ENCODE data around the gene ABCB1.

ABCB1 gene

DNA sequence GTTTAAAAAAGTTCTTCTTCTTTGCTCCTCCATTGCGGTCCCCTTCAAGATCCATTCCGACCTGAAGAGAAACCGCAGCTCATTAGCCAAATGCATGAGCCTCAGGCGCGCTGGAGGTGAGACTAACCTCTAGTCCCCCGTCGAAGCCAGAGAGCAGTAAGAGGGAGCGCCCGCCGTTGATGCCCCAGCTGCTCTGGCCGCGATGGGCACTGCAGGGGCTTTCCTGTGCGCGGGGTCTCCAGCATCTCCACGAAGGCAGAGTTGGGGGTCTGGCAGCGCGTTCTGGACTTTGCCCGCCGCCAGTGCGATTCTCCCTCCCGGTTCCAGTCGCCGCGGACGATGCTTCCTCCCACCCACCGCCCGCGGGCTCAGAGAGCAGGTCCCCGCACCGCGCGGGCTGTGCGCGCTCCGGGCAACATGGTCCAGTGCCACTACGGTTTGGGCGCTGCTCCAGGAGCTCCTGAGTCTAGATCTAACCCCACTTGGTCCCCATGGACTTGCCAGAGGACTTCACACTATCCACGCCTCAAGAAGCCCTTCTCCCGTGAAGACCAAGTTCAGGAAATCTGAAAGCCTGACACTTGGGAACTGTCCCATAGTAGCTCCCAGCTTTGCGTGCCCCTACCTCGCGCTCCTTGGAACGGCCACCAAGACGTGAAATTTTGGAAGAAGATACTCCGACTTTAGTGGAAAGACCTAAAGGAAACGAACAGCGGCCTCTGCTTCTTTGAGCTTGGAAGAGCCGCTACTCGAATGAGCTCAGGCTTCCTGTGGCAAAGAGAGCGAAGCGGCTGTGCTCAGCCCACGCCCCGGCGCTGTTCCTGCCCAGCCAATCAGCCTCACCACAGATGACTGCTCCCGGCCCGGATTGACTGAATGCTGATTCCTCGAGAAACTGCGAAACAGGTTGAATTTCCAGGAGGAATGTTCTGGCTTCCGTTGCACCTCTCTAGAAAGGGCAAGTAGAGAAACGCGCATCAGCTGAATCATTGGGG is at the start of gene ABCB1:
ABCB1 (minus strand) TSS at position 755 of the 995 bp plus-strand sequence; CDS start at position 55, 700 bp downstream.
- DNase-seq: peak; percentile 78

DNA sequence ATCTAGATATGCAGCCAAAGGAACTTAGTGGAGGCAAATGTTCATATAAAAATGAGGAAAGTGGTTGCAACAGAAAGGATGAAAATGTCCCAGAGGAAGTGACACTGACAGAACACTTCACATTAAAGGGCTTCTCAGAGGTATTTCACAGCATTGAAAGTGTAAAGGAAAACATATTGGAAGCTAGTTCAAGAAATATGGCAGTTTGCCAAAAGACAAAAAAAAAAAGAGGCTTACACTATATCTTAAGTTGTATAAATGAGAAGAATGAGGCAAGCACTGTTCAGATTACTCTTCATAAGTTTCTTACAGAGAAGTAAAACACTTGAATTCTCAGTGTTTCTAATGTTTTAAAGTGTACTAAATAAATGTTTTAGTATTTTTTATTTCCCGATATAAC is 47.6 kb upstream of the ABCB1 start:
- DNase-seq: no peak

DNA sequence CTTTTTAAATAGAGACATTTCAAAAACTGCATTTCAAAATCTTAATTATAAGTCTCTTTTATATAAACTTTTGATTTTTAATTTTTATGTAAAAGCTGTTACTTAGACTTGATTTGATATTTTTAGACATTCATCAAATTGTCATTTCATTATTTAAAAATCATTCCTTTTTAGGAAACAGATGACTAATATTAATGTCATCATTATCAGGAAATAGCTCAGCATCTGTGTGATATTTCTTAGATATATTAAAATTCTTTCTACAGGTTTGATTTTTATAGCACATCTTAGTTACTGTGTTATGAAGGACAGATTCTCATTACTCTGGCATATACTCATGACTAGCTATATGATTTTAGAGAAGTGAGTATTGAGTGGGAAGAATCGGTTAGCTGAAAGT is 44.8 kb upstream of the ABCB1 start:
- no peak for DNase-seq

DNA sequence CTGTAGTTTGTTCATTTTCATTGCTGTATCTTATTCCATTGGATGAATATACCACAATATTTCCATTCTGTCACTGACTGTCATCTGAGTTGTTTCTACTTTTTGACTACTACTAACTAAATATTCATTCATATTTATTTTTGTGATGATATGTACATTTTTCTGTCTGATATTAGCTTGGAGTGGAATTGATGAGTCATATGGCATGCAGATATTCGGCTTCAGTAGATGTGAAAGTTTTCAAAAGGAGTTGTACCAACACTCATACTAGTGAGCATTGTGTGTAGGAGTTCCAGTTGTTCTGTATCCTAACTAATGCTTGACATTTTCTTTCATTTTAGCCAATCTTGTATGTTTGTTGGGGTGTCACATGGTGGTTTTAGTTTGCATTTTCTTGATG is 35.2 kb upstream of the ABCB1 start:
- no peak for DNase-seq

DNA sequence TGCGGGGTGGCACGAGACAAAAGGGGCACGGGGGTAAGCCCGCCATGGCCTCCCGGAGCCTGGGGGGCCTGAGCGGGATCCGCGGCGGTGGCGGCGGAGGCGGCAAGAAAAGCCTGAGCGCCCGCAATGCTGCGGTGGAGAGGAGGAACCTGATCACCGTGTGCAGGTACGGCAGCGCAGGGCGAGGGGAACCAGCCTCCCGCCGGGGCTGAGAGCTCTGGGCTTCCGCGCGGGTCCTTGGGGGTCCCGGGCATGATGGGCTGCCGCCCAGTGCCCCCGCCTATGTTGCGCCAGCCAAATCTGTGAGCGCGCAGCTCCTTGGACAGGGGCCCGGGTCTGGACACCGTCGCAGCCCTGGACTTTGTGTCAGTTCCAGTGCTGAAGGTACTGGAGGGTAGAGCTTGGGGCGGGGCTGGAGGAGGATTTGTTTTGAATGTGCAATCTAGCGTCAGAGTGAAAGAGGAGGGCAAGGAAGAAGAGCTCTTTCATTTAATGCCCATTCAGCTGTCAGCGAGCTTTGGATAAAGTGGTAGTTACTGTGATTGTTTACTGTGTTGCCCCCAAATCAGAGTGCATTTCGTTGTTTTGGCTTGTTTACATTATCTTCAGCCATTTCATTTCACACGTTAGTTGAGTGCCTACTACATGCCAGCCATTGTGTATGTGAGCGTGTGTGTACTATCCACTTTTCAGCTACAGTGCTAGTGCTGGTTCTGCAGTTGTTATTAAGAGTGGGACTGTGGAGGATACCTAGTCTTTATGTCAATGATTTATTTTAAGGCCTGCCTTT is 28.3 kb upstream of the ABCB1 start:
- DNase-seq: peak; percentile 21

DNA sequence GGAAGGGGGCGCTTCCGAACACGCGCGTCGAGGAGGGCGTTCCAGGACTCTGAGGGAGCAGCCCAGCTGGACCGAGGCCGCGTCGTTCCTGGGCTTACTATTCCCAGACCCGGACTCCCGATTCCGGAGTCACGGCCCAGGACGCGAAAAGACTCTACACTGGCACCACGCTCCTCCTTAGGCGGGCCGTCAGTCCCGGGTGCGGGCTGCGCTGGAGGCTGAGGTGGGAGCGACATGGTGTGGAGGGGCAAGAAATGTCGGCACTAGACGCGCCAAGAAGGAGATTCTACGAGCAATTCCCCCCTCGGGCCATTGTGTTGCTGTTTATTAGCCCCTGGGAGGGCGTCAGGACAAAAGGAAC is 26.9 kb upstream of the ABCB1 start:
- DNase-seq: no peak

DNA sequence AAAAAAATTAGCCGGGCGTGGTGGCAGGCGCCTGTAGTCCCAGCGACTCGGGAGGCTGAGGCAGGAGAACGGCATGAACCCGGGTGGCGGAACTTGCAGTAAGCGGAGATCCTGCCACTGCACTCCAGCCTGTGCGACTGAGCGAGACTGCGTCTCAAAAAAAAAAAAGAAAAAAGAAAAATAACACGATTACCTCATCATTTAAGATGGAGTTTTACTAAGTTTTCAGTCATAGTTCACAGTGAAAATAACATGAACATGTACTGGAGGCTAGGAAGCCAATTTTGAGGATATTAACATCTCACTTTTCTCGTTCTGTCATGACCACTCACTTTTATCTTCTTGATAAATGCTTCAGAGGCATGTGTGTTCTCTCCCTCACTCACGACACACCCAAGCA is 24.4 kb upstream of the ABCB1 start:
- no peak for DNase-seq

DNA sequence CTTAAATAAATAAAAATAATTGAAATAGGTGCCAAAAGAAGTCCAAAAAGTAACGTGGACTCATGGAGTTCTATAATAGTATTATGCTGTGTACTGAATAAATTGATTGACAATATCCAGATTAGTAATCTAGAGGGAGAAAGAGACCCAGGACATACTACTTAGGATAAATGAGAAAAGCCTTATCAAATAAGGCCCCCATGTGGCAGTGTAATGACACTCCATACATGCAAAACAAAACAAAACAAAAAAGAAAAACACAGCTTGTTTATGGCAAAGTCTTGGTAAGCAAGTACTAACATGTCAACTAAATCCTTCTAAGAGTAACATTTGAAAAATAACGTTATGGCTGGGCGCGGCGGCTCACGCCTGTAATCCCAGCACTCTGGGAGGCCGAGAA is 23.9 kb upstream of the ABCB1 start:
- no peak for DNase-seq

DNA sequence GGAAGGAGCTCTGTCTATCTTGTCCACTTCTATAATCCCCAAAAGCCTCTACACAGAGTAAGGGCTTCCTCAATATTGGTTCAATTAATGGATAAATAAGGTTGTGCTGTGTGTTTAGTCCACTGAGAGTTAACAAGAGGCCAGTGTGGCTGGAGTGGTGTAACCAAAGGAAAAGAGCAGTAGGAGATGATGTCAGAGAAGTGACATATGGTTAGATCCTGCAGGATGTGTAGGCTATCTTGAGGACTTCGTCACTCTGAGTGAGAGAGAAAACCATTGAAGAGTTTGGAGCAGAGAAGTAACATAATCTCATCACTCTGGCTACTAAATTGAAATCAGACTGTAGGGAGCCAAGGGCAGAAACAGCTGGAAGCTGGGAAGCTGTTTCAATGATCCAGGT is 14.5 kb upstream of the ABCB1 start:
- no peak for DNase-seq

DNA sequence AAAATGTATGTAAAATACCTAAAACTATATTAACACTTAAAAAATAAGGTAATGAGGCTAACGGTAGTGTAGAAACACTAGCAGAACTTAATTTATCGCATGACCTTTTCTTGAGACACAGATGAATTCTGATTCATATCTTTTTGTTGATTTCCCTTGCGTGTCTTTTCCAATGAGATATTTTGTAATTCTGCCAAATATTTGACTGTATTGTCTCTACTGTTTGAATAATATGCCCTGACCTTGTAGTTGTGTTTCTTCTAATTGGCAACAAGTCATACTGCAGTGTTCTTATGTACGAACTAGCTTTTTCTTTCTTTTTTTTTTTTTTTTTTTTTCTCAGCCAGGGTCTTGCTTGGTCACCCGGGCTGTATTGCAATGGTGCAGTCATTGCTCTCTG is 9.2 kb upstream of the ABCB1 start:
- DNase-seq: no peak

DNA sequence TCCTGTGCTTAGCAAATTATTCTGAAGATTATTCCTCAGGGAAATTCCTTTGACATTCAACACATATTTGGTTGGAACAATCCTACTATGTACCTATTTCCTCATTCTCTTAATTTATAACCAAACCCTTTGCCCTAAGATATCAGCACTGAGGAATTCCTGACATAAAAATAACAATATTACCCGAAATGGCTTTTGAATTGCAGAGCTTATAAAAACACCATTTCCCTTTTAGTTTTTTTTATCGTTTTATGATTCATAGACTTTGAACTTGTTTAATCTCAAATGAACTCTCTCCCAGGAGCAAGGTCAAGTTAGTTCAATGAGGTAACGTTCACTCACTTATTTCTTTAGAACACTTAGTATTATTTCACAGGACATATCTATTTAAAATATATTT is 7.7 kb upstream of the ABCB1 start:
- DNase-seq: no peak

DNA sequence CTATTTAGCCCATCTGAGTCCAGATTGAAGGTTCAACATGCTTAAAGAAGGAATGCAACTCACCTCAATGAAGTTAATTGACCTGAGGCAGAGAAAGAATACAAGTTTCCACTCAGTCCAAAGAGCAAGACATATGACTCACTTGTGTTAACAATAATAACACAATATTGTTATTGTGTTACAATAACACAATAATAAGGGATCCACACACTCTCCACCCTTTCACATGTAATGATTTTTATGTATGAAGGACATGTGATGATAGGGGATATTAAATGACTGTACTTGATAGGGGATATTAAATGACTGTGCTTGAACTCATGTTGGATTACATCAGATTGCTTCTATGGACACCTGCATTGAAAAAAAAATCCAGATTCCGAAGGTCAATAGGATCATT is 3.6 kb upstream of the ABCB1 start:
- DNase-seq: no peak

DNA sequence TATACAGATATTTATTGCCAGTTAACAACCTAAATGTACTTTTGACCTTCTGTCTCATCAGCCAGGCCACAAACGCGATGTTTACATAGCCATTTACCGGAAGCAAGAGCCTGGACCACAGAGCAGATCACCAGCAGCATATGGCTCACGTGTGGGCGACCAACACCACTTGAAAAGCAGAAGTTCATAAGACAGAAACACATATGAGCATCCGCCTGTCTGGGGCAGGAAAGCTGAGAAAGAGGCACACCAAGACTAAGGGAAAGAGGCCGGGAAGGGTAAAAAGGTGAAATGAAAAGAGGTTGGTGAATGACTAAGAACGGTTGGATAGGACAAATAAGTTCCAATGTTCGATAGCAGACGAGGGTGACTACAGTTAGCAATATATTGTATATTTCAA is 1.3 kb downstream of the ABCB1 start:
- DNase-seq: peak; percentile 71

DNA sequence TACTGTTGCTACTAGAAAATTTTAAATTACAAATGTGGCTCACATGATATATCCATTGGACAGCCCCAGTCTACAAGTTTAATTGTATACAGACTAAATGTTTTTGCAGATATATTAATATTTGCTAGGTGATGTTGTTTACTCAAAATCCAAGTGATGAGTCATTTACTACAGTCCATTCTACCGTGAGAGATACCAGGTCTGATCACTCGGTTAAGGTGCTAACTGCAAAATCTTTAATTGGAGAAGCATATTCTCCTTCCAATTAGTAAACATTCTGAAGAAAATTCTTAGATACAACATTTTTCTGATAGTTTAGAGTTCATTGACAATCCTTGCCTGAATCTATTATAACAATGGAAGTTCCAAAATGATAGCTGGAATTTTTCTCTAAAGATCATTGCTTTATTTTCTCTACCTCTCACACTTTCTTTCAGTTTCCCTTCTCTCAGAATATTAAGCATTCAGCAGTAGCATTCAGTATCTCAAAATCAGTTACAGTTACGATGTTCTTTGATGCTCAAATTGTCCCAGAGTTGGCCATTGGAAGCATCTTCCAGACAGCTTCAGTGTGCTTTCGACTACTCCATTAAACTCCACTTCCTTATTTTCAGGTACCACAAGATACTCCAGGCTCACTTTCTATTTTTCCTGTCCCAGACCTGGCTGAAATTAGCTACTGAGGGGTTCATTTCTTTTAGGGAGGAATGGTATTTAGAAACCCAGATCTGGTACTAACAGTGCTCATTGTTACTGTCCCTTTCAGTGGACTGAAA is 2.3 kb downstream of the ABCB1 start:
- DNase-seq: no peak

DNA sequence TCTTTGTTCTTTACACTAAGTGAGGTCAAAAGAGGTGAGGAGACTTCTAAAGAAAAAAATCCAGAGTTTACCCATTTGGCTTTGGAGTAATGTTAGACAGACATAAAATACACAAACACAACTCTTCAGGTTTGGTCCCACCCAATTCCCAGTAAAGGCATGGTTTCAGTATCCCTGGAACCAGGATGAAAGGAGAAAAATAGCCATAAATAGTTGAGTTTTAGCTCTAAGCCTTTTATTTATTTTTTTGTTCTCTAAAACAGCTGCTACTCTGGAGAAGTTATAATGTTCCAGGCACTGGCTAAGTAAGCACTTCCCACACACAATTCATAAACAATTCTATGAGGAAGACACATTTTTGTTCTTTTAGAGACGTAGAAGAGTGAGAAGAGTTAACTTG is 4.0 kb downstream of the ABCB1 start:
- no peak for DNase-seq

DNA sequence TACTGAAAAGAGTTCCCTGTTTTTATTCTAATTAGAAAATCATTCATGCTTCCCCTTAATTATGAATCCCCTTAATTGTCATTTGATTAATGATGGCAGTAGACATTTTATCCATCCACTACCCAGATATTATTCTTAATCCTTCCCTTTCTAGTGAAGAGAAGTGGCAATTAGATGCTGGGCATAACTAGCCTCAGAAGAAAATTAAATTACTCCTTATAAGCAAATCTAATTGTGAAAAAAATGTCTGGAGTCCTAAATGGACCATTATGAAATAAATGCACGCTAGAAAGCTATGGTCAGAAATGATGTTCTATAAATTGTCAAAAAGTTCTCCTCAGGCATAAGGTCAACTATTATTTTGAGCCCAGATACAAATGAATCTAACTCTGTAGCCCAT is 4.5 kb downstream of the ABCB1 start:
- DNase-seq: no peak

DNA sequence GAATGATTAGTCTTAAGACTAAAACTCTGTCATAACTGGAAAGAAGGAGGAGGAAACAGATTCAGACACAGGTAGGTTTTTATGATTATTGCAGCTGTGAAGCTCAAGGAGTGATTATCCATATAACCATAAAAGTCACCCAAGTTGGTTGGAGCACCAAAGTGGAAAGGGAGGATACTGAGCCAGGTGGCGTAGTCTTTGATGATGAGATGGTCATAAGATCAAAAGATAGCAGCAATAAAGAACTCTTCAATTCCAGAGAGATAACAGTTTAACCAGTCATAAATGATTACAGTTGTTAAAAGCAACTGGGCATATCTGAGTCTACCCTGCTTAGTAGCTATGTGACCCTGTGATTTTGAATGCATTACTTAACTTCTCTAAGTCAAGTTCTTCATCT is 8.4 kb downstream of the ABCB1 start:
- no peak for DNase-seq

DNA sequence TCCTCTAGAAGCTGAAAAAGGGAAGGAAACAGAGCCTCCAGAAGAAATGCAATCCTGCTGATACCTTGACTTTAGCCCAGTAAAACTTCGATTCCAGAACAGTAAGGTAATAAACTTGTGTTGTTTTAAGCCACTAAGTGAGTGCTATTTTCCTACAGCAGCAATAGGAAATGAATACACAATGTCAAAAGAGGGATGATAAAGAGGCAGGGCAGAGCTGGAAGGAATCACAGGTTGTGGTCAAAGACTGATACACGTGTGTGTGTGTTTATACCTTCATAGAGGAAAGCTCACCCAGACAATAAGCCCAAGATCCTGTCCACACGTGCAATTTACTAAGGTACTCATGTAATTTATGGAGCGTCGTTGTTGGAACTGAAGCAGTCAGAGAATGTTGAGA is 9.5 kb downstream of the ABCB1 start:
- DNase-seq: no peak

DNA sequence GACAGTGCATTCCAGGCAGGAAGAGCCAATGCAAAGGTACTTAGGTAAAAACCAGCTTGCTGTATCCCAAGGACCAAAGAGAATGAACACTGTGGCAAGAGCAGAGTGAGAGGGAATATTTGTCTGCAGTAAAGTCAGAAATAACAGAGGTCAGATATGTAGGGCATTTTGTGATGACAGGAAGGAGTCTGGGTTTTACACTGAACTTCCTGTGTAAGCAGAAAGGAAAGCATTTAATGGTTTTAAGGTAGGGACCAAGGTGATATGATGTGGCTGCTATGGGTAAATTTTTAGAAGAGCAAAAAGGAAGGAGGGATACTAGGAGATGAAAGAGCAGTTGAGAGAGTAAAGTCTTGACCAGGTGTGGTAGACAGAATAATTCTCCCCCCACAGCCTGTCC is 10.1 kb downstream of the ABCB1 start:
- DNase-seq: no peak

DNA sequence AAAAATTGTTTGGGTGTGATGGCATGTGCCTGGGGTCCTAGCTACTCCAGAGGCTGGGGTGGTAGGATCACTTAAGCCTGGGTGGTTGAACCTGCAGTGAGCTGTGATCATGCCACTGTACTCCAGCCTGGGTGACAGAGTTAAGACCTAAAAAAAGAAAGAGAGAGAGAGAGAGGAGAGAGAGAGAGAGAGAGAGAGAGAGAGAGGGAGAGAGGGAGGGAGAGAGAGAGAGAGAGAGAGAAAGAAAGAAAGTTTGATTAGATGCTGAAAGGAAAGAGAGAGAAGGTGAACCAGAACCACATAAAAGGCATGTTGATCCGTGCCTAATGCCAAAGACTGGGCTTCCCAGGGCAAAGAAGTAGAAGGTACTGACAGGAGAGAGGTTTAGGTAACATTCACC is 11.1 kb downstream of the ABCB1 start:
- no peak for DNase-seq

DNA sequence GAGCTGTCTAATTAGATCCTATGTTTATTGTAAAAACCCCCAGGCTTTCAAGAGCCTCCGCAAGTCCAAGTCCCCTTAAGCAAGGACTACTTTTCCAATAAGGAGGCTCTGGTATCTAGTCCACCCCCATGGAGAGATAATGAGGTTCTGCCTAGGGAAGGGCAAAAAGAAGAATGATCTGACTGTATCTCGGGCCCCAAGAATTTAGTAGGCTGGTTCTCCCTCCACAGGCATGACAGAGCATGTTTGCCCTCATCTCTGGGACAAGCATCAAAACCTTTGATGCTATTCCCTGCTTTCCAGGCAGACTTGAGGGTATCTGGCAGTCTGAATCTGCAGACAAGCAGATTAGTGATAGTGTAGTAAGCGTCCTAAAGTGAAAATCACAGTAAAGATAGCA is 19.0 kb downstream of the ABCB1 start:
- no peak for DNase-seq

DNA sequence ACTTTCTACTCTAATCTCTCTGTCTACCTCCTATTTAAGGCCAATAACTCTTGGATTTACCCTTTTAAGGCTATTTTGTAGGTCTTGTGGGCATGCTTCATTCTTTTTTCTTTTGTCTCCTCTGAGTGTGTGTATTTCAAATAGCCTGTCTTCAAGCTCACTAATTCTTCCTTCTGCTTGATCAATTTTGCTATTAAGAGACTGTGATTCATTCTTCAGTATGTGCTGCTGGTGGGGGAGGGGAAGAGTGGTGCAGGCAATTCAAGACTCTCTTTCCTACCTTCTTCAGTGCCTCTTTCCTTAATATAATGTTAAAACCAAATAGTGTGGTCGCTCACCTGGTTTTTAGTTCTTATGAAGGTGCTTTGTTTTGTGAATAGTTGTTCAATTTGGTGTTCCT is 20.0 kb downstream of the ABCB1 start:
- DNase-seq: no peak

DNA sequence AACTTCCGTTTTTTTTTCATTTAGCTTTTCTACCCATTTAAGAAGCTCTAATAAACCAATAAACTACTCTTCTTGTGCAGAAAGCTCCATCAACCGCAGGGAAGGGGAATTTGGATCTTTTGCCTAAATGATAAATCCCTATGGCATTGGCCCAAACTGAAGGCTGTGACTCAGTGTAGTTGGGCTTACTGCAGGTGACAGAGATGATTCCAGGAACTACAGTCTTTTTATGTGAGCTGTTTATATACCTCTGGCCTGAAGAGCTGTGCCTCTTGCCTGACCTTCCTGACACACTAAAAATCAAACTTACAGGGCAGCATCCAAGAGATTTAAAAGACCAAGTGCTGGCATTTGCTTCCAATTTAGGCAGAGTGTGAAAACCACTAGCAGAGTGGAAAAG is 25.2 kb downstream of the ABCB1 start:
- no peak for DNase-seq
